ENCODE results near the gene ZNF133. TPM values are rescaled to one million over a fixed set of nuclear protein-coding genes. Genes with fewer than 3 reads are reported as not detected.

Gene ZNF133
- total and polyA plus RNA-seq, 2 donors, result 10.9 to 15.9 TPM

DNA sequence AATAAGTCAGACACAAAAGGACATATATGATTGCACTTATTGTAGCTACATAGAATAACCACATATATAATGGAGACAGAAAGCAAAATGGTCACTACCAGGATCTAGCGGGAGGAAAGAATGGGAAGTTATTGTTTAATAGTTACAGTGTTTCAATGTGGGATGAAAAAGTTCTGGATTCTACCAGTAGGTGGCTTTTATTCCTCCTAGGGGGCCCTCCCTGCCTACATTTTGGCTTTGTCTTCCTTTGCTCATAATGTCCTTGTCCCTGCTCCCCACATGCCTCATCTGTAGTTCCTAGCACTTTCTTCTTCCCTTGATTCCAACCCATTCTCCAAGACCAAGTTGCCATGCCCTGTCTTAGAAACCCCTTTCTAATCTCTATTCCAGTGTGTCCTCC, 16.3 kb downstream of the ZNF133 start:
- no peak for DNase-seq (ENCODE audit: low read depth in 6 of 9, low spot score in 9 of 9)
- 97% methylated on average over 1 of the region's 1 CpG for WGBS
- no peaks in the 10 kb centered on the region for H3K9me3 ChIP-seq (ENCODE audit: control insufficient read depth in 2 of 2, insufficient read depth in 1 of 2, low read length in 1 of 2)

GRCh38 chr20:18307301-18307700, 19.0 kb downstream of the ZNF133 start:
- Histone ChIP-seq H3K4me1 (ENCODE audit: control insufficient read depth in 2 of 2, insufficient read depth in 2 of 2, low read length in 2 of 2) (no peaks in the 10 kb centered on the region), H3K9me3 (ENCODE audit: control insufficient read depth in 2 of 2, insufficient read depth in 1 of 2, low read length in 1 of 2) (no peaks in the 10 kb centered on the region), H3K36me3 (ENCODE audit: control insufficient read depth in 2 of 2, insufficient read depth in 2 of 2, low read length in 1 of 2) (peaks cover 0 to 2% of the 10 kb centered on the region in 2 donors), H3K4me3 (ENCODE audit: low read length in 2 of 2) (no peak overlapping the region), H3K27me3 (ENCODE audit: control insufficient read depth in 2 of 2, insufficient read depth in 1 of 2, low read length in 1 of 2) (no peaks in the 10 kb centered on the region), H3K27ac (ENCODE audit: low read depth in 1 of 2, low read length in 1 of 2) (no peak overlapping the region)
- 97% methylated on average over 3 of the region's 3 CpGs for WGBS
- DNase-seq (ENCODE audit: low read depth in 6 of 9, low spot score in 9 of 9), result no peak

More for the DNA sequence above, 16.3 kb downstream of the ZNF133 start:
- Histone ChIP-seq H3K27ac (ENCODE audit: low read depth in 1 of 2, low read length in 1 of 2) (no peak overlapping the region), H3K4me1 (ENCODE audit: control insufficient read depth in 2 of 2, insufficient read depth in 2 of 2, low read length in 2 of 2) (no peaks in the 10 kb centered on the region), H3K36me3 (ENCODE audit: control insufficient read depth in 2 of 2, insufficient read depth in 2 of 2, low read length in 1 of 2) (peaks cover 0 to 2% of the 10 kb centered on the region in 2 donors), H3K27me3 (ENCODE audit: control insufficient read depth in 2 of 2, insufficient read depth in 1 of 2, low read length in 1 of 2) (no peaks in the 10 kb centered on the region), H3K4me3 (ENCODE audit: low read length in 2 of 2) (no peak overlapping the region)

DNA sequence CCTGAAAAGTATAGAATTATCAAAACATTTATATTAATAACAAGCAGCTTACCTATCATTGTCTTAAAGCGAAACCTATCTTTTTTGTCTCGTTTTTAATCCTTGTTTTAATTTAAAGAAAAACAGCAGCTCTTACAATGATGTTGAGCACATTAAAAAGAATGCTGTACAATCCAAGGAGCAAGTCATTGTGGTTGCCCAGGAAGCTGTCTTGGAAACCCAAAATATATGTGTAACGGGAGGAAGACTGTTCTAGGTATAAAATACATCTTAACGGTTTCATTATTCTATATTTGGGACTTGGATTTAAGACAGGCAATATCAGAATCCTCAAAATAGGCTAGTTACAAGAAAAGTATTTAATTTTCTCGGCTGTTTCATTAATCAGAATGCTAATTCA, 21.7 kb downstream of the ZNF133 start:
- DNase-seq (ENCODE audit: low read depth in 6 of 9, low spot score in 9 of 9), result no peak
- Histone ChIP-seq H3K4me3 (ENCODE audit: low read length in 2 of 2) (no peak overlapping the region), H3K27ac (ENCODE audit: low read depth in 1 of 2, low read length in 1 of 2) (no peak overlapping the region), H3K4me1 (ENCODE audit: control insufficient read depth in 2 of 2, insufficient read depth in 2 of 2, low read length in 2 of 2) (no peaks in the 10 kb centered on the region), H3K9me3 (ENCODE audit: control insufficient read depth in 2 of 2, insufficient read depth in 1 of 2, low read length in 1 of 2) (no peaks in the 10 kb centered on the region), H3K27me3 (ENCODE audit: control insufficient read depth in 2 of 2, insufficient read depth in 1 of 2, low read length in 1 of 2) (no peaks in the 10 kb centered on the region), H3K36me3 (ENCODE audit: control insufficient read depth in 2 of 2, insufficient read depth in 2 of 2, low read length in 1 of 2) (peaks cover 1 to 2% of the 10 kb centered on the region in 2 donors)
- WGBS, result 61% methylated on average over 5 of the region's 5 CpGs

GRCh38 chr20:18310592-18310991, 22.3 kb downstream of the ZNF133 start:
- Histone ChIP-seq H3K36me3 (ENCODE audit: control insufficient read depth in 2 of 2, insufficient read depth in 2 of 2, low read length in 1 of 2) (peaks cover 5 to 8% of the 10 kb centered on the region in 2 donors), H3K4me3 (ENCODE audit: low read length in 2 of 2) (no peak overlapping the region), H3K27me3 (ENCODE audit: control insufficient read depth in 2 of 2, insufficient read depth in 1 of 2, low read length in 1 of 2) (no peaks in the 10 kb centered on the region), H3K27ac (ENCODE audit: low read depth in 1 of 2, low read length in 1 of 2) (no peak overlapping the region), H3K4me1 (ENCODE audit: control insufficient read depth in 2 of 2, insufficient read depth in 2 of 2, low read length in 2 of 2) (no peaks in the 10 kb centered on the region), H3K9me3 (ENCODE audit: control insufficient read depth in 2 of 2, insufficient read depth in 1 of 2, low read length in 1 of 2) (no peaks in the 10 kb centered on the region)
- no peak for DNase-seq (ENCODE audit: low read depth in 6 of 9, low spot score in 9 of 9)

DNA sequence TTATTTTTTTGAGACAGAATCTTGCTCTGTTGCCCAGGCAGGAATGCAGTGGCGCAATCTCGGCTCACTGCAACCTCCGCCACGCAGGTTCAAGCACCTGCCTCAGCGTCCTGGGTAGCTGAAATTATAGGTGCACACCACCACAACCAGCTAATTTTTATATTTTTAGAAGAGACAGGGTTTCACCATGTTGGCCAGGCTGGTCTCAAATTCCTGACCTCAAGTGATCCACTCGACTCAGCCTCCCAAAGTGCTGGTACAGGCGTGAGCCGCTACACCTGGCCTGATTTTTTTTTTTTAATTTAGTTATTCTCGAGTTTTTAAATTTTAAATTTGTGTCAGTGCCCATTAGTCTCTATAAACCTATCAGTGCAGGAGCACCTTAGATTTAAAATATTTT, 24.4 kb downstream of the ZNF133 start:
- DNase-seq (ENCODE audit: low read depth in 6 of 9, low spot score in 9 of 9), result no peak
- Histone ChIP-seq H3K27ac (ENCODE audit: low read depth in 1 of 2, low read length in 1 of 2) (no peak overlapping the region), H3K4me3 (ENCODE audit: low read length in 2 of 2) (no peak overlapping the region), H3K27me3 (ENCODE audit: control insufficient read depth in 2 of 2, insufficient read depth in 1 of 2, low read length in 1 of 2) (no peaks in the 10 kb centered on the region), H3K36me3 (ENCODE audit: control insufficient read depth in 2 of 2, insufficient read depth in 2 of 2, low read length in 1 of 2) (peaks cover 11 to 15% of the 10 kb centered on the region in 2 donors), H3K9me3 (ENCODE audit: control insufficient read depth in 2 of 2, insufficient read depth in 1 of 2, low read length in 1 of 2) (no peaks in the 10 kb centered on the region), H3K4me1 (ENCODE audit: control insufficient read depth in 2 of 2, insufficient read depth in 2 of 2, low read length in 2 of 2) (no peaks in the 10 kb centered on the region)
- WGBS, result 96% methylated on average over 9 of the region's 9 CpGs

DNA sequence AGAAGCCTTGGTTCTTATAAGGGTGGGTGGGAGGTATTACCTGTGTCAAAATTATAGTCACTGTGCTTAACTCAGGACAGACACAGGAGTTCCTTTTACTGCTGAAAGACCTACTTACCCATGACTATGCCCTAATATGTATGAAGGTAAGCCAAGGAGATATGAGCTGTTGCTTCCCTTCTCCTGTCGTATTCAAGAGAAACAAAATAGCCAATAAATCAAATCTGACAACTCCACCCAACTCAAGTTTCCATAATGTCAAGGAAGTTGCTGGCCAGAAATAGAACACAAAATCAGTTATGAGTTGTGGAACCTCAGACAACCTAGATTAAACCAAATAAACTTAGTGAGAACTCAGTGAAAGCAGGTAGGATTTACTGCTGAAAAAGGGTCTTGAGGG, 25.1 kb downstream of the ZNF133 start:
- WGBS, result 73% methylated on average over 1 of the region's 1 CpG
- no peak for DNase-seq (ENCODE audit: low read depth in 6 of 9, low spot score in 9 of 9)
- H3K9me3 ChIP-seq (ENCODE audit: control insufficient read depth in 2 of 2, insufficient read depth in 1 of 2, low read length in 1 of 2), result no peaks in the 10 kb centered on the region
- H3K36me3 ChIP-seq (ENCODE audit: control insufficient read depth in 2 of 2, insufficient read depth in 2 of 2, low read length in 1 of 2), result peaks cover 11 to 15% of the 10 kb centered on the region in 2 donors
- no peaks in the 10 kb centered on the region for H3K27me3 ChIP-seq (ENCODE audit: control insufficient read depth in 2 of 2, insufficient read depth in 1 of 2, low read length in 1 of 2)
- no peak overlapping the region for H3K27ac ChIP-seq (ENCODE audit: low read depth in 1 of 2, low read length in 1 of 2)
- H3K4me3 ChIP-seq (ENCODE audit: low read length in 2 of 2), result no peak overlapping the region
- no peaks in the 10 kb centered on the region for H3K4me1 ChIP-seq (ENCODE audit: control insufficient read depth in 2 of 2, insufficient read depth in 2 of 2, low read length in 2 of 2)

- 98% methylated on average over 8 of the region's 8 CpGs for WGBS
- Histone ChIP-seq H3K27me3 (ENCODE audit: control insufficient read depth in 2 of 2, insufficient read depth in 1 of 2, low read length in 1 of 2) (no peaks in the 10 kb centered on the region), H3K9me3 (ENCODE audit: control insufficient read depth in 2 of 2, insufficient read depth in 1 of 2, low read length in 1 of 2) (no peaks in the 10 kb centered on the region), H3K27ac (ENCODE audit: low read depth in 1 of 2, low read length in 1 of 2) (no peak overlapping the region), H3K4me1 (ENCODE audit: control insufficient read depth in 2 of 2, insufficient read depth in 2 of 2, low read length in 2 of 2) (no peaks in the 10 kb centered on the region), H3K4me3 (ENCODE audit: low read length in 2 of 2) (no peak overlapping the region), H3K36me3 (ENCODE audit: control insufficient read depth in 2 of 2, insufficient read depth in 2 of 2, low read length in 1 of 2) (peaks cover 11 to 15% of the 10 kb centered on the region in 2 donors)
- DNase-seq (ENCODE audit: low read depth in 6 of 9, low spot score in 9 of 9), result no peak
Observed at GRCh38 chr20:18314786-18315406, 26.6 kb downstream of the ZNF133 start.

GRCh38 chr20:18316166-18316565, 27.8 kb downstream of the ZNF133 start:
- H3K9me3 ChIP-seq (ENCODE audit: control insufficient read depth in 2 of 2, insufficient read depth in 1 of 2, low read length in 1 of 2), result no peaks in the 10 kb centered on the region
- H3K27me3 ChIP-seq (ENCODE audit: control insufficient read depth in 2 of 2, insufficient read depth in 1 of 2, low read length in 1 of 2), result no peaks in the 10 kb centered on the region
- no peak for DNase-seq (ENCODE audit: low read depth in 6 of 9, low spot score in 9 of 9)
- H3K4me3 ChIP-seq (ENCODE audit: low read length in 2 of 2), result no peak overlapping the region
- H3K27ac ChIP-seq (ENCODE audit: low read depth in 1 of 2, low read length in 1 of 2), result no peak overlapping the region
- no peaks in the 10 kb centered on the region for H3K4me1 ChIP-seq (ENCODE audit: control insufficient read depth in 2 of 2, insufficient read depth in 2 of 2, low read length in 2 of 2)
- peaks cover 11 to 15% of the 10 kb centered on the region in 2 donors for H3K36me3 ChIP-seq (ENCODE audit: control insufficient read depth in 2 of 2, insufficient read depth in 2 of 2, low read length in 1 of 2)
- WGBS, result 97% methylated on average over 15 of the region's 15 CpGs

DNA sequence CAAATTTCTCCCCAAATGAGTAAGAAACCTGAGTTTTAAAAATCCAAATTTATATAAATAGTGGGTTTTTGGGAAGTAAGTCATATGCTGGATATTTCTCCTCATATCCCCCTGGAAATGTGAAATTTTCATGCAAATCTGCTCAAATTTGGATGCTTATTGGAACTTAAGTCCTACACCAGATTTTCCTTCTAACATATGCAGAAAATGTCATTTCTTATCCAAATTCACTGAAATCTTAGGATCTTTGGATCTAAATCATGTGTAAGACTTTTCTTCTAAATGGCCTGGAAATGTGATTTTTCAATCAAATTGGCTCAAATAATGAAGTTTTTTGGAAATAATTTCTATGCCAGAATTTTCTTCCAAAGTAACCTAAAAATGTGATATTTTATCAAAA, 33.0 kb downstream of the ZNF133 start:
- Histone ChIP-seq H3K36me3 (ENCODE audit: control insufficient read depth in 2 of 2, insufficient read depth in 2 of 2, low read length in 1 of 2) (peaks cover 2 to 4% of the 10 kb centered on the region in 2 donors), H3K27me3 (ENCODE audit: control insufficient read depth in 2 of 2, insufficient read depth in 1 of 2, low read length in 1 of 2) (no peaks in the 10 kb centered on the region), H3K9me3 (ENCODE audit: control insufficient read depth in 2 of 2, insufficient read depth in 1 of 2, low read length in 1 of 2) (no peaks in the 10 kb centered on the region), H3K27ac (ENCODE audit: low read depth in 1 of 2, low read length in 1 of 2) (no peak overlapping the region), H3K4me3 (ENCODE audit: low read length in 2 of 2) (no peak overlapping the region), H3K4me1 (ENCODE audit: control insufficient read depth in 2 of 2, insufficient read depth in 2 of 2, low read length in 2 of 2) (no peaks in the 10 kb centered on the region)
- DNase-seq (ENCODE audit: low read depth in 6 of 9, low spot score in 9 of 9), result no peak
